Anterior cingulate cortex (tissue), 58 donors: Measurements from ENCODE around the gene CHST8.
"Not testable (repeated sequence)": the region's sequence is repeated elsewhere in the genome, so short reads cannot be mapped to it uniquely, and the experiment has no call there.

Source experiments
- DNase-seq, 58 donors: peaks; one replicate each; lab custom pipeline; 2025; lab: John Stamatoyannopoulos, UW

CHST8 gene

GRCh38 chr19:33687481-33688170 lies 65.9 kb downstream of the CHST8 start:
- DNase-seq: no peak

DNA sequence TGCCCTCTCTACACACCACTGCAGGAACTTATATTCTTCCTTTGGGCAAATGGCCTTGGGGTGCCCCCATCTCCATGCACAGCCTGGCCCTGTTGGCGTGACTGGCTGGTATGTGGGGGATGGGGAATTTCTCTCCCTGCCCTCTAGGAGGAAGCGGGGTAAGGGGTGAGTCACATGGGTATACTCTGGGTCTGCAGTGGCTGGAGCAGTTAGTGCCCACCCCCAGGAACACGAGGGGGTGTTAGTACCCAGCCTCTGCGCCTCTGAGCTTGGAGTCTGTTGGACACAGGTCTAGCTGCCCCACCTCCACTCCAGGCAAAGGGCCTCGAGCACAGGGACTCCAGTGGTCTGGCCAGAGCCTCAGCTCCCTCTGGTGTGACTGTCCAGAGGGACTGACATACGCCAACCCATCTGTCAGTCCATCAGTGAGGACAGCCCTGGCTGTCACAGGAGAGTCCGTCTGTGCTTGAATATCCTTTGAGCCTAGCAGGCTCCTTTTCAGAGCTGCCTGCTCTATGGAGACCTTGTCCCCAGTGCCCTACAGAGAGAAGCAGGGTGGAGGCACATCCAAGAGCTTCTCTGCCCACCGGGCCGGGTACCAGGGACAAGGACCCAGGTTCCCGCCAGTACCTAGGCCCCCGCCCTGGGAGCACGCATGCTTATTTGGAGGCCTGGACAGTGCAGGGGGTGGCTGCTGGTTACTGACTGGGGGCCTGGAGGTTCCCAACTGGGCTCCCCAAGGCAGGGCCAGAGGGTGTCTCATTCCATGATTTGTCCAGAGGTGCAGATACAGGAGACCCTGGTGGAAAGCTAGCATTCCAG lies 66.6 kb downstream of the CHST8 start:
- DNase-seq: no peak

DNA sequence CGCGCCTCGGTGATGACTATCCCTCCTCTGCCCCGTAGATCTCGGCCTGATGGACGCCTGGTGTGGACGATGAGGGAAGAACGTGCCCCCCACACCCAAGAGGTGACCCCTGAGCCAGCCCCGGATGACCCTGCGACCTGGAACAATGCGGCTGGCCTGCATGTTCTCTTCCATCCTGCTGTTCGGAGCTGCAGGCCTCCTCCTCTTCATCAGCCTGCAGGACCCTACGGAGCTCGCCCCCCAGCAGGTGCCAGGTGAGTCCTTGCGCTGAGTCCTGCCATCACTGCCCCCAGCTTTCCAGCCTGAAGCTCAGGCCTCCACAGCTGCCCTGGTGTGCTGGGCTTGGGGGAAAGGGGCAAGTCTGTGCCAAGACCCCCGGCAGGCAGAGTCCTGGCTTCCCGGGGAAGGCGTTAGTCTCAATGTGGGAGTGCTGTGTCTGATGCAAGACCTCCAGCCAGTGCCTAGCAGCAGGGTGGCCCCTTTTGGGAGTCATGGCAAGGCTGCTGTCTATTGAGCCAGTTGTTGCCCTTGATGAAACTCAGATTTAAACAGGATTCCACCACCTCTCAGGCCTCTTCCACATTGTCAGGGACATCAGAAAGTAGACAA lies 67.5 kb downstream of the CHST8 start:
- DNase-seq: no peak

GRCh38 chr19:33689868-33690267 lies 68.1 kb downstream of the CHST8 start:
- DNase-seq: no peak

DNA sequence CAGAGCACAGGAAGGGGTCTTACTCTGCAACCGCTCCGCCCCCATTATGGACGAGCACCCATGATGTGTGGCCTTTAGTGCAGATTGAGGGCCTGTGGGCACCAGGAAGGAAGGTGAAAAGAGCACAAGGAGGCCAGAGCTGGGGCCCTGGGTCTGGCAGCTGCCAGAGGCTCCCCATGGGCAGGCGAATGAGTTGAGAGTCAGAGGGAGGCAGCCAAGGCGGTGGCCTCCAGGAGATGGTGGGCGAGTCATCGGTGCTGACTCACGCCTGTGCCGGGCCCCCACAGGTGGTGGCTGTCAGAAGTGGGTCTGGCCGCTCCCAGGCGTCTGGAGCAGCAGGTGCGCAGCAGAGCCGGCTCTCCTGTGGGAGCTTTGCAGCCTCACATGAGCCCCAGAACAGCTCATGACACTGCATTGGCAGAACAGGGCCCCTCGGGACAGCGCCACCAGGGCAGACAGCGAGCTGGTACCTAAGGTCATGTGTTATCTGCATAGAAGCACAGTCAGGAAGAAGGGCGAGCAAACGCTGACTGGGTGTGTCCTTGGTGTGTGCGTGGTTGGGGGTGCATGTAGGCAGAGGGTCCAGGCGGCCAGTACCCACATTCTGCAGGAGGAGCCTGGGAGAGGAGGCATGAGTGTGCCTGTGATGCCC lies 68.8 kb downstream of the CHST8 start:
- DNase-seq: no peak

DNA sequence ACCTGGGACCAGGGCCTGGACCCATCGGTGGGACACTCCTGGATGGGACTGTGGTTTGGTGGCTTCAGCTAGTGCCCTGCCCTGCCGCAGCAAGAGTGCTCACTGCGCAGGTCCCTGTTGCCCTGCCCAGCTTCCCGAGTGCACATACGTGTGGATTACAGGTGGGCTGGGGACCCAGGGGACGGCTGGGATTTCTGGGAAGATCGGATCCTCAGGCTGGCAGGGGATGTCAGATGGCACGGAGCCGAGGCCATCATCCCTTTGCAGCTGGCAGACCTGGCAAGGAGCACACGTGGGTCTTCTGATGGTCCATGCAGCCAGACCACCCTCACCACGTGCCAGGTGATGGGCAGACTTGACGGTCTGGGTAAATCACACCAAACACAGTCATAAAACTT lies 69.3 kb downstream of the CHST8 start:
- DNase-seq: no peak

- DNase-seq: no peak
These were observed 70.0 kb downstream of the CHST8 start for GRCh38 chr19:33691736-33692135.

GRCh38 chr19:33693678-33694077 lies 71.9 kb downstream of the CHST8 start:
- no peak for DNase-seq

- DNase-seq: not testable (repeated sequence)
These were observed 73.8 kb downstream of the CHST8 start for GRCh38 chr19:33695547-33695946.

DNA sequence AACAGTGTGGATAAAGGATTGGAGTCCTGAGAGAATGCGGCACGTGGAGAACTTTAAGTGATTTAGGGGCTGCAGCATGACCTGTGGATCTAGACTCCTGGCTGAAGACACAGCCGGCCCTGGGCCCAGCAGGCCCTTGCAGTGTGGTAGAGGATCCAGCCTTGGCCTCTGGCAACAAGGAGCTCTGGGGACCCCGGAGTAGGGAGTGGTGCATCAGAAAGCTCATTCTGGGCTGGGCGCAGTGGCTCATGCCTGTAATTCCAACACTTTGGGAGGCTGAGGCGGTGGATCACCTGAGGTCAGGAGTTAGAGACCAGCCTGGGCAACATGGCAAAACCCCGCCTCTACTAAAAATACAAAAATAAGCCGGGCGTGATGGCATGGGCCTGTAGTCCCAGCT lies 76.0 kb downstream of the CHST8 start:
- no peak for DNase-seq

DNA sequence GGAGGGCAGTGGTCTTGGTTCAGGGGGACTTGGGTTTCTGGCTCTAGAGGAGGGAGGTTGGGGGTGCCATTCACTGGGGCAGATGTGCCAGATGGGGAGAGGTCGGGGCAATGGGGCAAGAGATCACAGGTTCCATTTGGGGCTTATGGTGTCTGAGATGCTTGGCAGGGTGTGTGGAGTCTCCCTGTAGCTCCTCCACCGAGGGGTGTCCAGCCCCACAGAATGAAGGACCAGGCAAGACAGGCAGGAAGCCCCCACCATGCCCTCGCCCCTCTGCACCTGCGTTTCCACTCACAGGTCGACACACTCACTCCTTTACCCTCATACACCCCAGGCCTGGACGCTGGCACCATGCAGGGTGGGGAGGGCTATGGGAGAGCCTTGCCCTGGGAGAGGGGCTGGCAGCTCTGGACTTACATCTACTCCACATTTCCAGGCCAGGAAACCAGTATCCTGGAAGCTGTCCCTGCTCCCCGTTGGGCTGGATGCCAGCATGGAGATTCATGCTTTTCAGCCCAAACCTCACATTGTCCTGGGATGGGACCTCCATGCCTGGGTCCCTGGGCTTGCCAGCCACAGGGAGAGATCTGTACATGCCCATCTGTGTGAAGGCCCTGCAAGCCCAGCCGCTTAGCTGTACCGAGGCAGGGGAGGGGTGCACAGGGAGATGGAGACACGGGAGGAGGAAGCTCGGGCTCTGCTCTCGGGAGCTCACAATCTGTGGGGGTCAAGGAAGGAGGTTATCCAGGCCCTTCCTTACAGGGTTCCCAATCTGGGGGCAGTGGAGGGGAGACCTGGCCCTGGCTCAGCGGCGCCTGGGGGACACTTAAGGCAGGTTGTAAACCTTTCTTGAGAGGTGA lies 77.1 kb downstream of the CHST8 start:
- no peak for DNase-seq

DNA sequence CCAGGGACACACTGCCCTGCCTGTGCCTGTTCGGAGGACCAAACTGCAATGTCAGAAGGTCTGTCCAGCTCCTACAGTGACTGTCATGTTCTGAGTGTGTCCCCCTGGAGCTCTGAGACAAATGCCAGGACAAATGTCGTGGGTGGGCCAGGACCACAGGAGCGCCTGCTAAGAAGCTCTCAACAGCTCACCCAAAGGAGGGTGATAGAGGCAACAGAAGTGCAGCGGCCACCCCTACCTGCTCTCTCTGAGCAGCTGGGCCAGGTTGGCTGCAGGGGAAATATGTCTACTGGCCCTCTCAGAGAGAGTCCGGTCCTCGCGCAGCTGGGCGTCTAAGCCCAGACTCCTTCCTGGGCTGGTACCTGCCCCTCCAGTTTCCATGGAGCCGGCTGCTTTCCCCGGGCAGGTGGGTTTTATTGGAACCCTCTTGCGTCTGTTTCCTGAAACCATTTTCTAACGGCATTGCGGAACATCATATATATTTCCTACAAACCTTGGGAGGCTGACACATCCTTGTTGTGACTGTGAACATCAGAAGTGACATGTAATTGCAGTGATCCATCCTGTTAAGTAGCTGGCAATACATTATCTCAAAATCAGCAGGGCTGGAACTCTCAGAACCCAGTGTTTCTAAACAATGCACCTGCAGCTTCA lies 78.1 kb downstream of the CHST8 start:
- no peak for DNase-seq

GRCh38 chr19:33700408-33701013 lies 78.8 kb downstream of the CHST8 start:
- no peak for DNase-seq

- no peak for DNase-seq
These were observed 79.8 kb downstream of the CHST8 start for GRCh38 chr19:33701565-33701964.

DNA sequence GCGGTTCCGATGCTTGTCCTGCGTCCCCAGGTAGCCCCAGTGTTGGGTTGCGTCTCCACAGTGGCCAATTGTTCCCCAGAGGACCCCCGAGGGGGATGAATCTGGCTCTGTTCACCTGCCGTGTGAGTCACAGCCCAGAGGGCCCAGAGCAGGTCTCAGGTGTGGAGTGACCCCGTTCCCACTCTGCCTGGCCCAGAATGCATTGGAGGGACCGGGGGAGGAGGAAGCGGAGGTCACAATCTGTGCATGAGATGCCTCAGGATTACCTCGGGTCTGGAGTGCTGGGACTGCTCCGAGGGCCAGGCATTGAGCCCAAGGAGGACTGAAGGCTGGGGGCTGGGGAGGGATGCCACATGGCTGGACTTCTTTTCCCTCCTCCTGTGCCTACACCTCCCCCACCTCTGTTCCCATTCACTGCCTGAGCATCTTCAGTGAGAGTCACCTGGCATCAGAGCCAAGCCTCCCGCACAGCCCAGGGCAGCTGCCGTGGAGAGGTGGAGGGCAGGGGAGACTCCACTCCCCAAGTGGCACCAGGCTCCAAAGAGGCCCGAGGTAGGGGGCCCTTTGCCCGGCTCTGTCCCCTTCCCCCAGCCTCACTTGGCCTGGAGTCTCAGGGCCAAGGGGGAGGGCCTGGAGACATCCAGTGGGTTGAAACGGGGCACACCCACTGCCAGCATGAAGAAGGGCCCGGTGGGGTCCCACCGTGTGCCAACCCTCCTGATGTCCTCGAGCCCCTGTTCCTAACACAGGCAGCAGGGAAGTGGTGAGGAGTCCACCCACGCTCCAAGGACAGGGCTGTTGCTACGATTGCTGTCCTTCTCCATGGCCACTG lies 81.1 kb downstream of the CHST8 start:
- no peak for DNase-seq

GRCh38 chr19:33703438-33703750 lies 81.6 kb downstream of the CHST8 start:
- DNase-seq: no peak

GRCh38 chr19:33703821-33704220 lies 82.1 kb downstream of the CHST8 start:
- DNase-seq: no peak

- no peak for DNase-seq
These were observed 82.5 kb downstream of the CHST8 start for GRCh38 chr19:33704271-33704670.
